ENCODE data around the gene HNRNPCL4.
"Not testable (repeated sequence)": the region's sequence is repeated elsewhere in the genome, so short reads cannot be mapped to it uniquely, and the experiment has no call there.

Gene HNRNPCL4

DNA sequence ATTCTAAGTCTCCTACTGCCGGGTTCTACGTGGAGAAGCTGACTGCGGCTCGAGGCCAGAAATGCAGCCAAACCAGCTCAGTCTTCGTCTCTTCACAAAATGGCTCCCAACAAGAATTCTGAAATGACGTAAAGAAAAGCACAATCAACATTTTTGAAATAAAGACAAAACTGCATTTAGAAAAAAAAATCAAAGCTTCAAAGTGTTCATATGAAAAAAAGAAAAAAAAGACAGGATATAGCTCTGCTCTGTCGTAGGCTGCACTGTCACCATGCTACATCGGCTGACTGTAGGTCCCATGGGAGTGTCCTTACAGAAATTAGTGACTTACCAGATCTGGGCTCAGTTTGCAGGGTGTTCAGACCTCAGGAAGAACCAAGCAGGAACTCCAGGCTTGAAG is at the start of gene HNRNPCL4:
Gene HNRNPCL4 (minus strand): TSS at position 101 of the 400 bp plus-strand sequence. CDS start 164 bp downstream, outside the sequence.
- DNase-seq; intact Hi-C loops (cut with DNase I): not testable (repeated sequence)

DNA sequence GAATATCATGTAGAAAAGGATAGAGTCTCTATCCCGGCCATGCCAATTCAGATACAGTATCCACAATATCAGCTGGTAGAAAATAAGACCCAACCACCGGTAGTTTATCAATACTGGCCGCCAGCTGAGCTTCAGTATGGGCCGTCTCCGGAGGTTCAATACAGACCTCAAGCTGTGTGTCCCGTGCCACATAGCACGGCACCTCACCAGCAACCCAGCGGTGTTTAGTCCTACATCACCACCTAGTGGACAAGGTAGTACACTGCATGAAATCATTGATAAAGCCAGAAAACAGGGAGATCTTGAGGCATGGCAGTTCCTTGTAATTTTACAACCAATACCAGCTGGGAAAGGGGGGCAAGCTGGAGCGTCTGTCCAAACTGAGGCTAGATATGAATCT is 43.3 kb upstream of the HNRNPCL4 start:
- DNase-seq; intact Hi-C loops (cut with DNase I): not testable (repeated sequence)

DNA sequence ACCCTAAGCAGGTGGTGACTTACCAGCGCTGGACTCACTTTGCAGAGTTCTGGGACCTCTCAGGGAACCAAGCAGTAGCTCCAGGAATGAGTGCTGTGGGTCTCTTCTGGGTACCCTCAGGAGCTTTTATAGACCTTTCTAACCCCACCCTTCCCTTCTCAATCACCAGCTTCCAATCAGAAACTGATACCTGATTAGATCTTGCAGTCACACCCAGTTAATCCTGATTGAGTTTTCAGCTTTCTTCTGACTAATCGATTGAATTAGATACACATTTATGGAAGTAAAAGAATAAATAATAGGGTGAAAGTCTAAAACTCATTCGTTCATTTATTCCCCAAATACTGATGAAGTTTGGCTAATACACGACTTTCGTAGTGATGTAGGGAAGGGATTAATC is 35.9 kb upstream of the HNRNPCL4 start, which contains the start of gene PRAMEF13:
Gene PRAMEF13 (minus strand): TSS at position 101 of the 400 bp plus-strand sequence. CDS start 1,820 bp downstream, outside the sequence.
- DNase-seq; intact Hi-C loops (cut with DNase I): not testable (repeated sequence)

DNA sequence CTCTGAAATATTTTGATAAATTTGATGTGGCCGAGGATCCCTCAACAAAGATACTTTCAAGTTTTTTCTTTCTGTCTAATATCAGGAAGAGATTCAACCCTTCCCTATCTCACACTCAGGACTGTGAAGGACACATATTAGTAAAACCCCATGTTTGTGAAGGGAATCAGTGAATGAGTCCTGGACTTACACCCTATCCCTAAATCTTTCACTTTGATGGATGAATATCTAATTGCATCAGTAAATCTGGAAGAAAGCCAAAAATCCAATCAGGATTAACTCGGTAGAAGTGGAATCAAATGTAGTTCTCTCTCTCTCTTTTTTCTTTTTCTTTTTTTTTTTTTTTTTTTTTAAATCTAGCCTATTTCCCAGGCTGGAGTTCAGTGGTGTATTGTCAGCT is 6.1 kb upstream of the HNRNPCL4 start, which contains the start of gene PRAMEF9:
Gene PRAMEF9 (plus strand): TSS at position 301 of the 400 bp plus-strand sequence. CDS start 3,433 bp downstream, outside the sequence.
- intact Hi-C loops (cut with DNase I) = not testable (repeated sequence)

DNA sequence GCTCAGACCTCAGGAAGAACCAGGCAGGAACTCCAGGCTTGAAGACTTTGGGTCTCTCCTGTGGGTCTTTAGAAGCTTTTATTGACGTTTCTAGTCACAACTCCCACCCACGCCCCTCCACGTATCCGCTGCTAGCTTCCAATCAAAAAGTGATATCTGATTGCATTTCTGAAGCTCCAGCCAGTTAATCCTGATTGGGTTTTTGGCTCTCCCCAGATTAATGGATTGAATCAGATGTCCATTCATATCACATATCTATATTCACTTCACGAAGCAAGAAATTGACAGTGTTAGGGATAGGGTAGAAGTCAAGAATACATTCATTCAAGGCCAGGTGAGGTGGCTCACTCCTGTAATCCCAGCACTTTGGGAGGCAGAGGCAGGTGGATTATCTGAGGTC is 9.5 kb downstream of the HNRNPCL4 start, which contains the start of gene PRAMEF26:
Gene PRAMEF26 (minus strand): TSS at position 101 of the 400 bp plus-strand sequence. CDS start 2,914 bp downstream, outside the sequence.
- intact Hi-C loops (cut with DNase I); DNase-seq: not testable (repeated sequence)

More for the DNA sequence above, 6.1 kb upstream of the HNRNPCL4 start, which contains the start of gene PRAMEF9:
- DNase-seq = not testable (repeated sequence)

DNA sequence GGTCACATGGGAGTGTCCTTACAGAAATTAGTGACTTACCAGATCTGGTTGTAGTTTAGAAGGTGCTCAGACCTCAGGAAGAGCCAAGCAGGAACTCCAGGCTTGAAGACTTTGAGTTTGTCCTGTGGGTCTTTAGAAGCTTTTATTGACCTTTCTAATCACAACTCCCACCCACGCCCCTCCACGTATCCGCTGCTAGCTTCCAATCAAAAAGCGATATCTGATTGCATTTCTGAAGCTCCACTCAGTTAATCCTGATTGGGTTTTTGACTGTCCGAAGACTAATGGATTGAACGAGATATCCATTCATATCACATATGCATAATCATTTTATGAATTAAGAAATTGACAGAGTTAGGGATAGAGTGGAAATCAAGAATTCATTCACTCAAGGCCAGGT is 48.7 kb downstream of the HNRNPCL4 start, which contains the start of gene HNRNPCL2:
Gene HNRNPCL2 (minus strand): TSS at position 101 of the 400 bp plus-strand sequence. CDS start 454 bp downstream, outside the sequence.
- intact Hi-C loops (cut with DNase I); DNase-seq: not testable (repeated sequence)
